GM19043 (cell line): ENCODE measurements around the gene KANSL1.

Experiments used
- ATAC-seq: cut with Tn5 transposase; IDR thresholded peaks from one replicate; pipeline ENCODE4 v1.9.1; 2021; ENCODE audit warnings: low read depth; ENCODE audit not compliant: unreplicated experiment

The KANSL1 gene

GRCh38 chr17:46086821-46087220, 106.4 kb downstream of the KANSL1 start:
- no peak for ATAC-seq

DNA sequence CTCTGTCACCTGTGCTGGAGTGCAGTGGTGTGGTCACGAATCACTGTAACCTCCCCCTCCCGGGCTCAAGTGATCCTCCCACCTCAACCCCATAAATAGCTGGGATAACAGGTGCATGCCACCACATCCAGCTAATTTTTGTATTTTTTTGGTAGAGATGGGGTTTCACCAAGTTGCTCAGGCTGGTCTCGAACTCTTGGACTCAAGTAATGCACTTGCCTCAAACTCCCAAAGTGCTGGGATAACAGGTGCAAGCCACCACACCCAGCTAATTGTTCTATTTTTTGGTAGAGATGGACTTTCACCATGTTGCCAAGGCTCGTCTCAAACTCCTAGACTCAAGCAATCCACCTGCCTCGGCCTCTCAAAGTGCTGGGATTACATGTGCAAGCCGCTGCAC, 107.7 kb downstream of the KANSL1 start:
- no peak for ATAC-seq

DNA sequence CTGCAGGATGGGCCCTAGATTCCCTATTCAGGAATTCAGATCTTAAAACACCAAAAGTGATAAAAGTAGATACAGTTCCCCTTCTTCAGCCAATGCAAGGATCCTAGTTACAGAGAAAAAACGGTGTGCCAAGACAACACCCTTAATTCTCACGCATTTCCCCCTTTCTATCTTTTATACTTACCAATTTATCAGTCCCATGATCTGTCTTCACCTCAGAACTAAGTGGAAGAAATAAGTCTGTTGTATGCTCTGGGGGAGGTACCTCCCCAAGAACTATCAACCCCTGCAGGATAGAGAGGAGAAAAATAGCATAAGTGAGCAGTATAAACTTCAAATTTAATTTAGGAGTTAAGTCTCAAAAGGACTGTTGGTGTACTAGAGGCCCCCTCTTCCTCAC, 111.0 kb downstream of the KANSL1 start:
- no peak for ATAC-seq

GRCh38 chr17:46081018-46081320, 112.3 kb downstream of the KANSL1 start:
- ATAC-seq: no peak

DNA sequence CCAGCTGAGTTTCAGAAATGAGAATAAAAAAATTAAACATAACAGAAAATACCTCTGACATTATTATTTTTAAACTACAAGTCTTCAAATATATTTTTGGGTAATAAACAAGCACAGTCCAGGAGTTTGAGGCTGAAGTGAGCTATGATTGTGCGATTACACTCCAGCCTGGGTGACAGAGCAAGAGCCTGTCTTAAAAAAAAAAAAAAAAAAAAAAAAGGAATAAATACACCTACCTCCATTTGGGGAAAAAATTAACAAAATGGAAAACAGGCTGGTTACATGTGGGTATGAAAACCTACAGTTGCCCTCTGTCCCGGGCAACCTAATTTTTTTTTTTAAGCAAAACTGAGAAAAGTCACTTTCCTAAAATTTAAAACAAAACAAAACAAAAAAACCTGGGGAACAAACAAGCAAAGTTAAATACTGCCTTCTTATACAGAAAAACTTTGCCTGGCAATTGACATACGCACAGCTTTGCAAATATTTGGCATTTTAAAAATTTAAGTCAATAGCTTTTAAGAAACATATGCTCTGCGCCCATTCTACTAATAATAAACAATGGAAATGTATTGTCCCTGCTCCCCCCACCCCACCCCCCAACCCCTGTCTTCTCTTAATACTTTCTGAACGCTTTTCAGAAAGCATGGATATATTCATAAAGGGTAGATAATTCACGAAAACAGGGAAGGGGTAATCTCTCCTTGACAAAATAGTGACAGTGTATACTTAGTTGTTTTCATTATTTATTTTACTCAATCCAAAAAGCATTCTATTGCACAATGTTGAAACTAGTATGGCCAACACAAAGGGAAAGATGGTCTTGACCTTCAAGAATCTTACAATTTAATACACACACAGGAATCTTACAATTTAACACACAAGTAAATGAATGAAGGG, 112.9 kb downstream of the KANSL1 start:
- ATAC-seq: no peak

- no peak for ATAC-seq
These were observed 114.6 kb downstream of the KANSL1 start for GRCh38 chr17:46078675-46079074.

DNA sequence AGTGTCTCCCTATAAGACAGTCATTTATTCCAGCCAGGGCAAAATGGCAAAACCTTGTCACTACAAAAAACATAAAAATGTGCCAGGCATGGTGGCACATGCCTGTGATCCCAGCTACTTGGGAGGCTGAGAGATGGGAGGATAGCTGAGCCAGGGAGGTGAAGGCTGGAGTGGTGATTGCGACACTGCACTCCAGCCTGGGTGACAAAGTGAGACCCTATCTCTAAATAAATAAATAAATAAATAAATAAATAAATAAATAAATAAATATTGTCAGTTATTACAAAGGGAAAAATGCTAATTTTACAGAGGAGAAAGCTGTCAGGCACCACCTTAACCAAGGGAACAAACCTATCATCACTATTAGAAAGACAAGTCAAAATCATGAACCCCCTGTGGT, 118.7 kb downstream of the KANSL1 start:
- no peak for ATAC-seq

DNA sequence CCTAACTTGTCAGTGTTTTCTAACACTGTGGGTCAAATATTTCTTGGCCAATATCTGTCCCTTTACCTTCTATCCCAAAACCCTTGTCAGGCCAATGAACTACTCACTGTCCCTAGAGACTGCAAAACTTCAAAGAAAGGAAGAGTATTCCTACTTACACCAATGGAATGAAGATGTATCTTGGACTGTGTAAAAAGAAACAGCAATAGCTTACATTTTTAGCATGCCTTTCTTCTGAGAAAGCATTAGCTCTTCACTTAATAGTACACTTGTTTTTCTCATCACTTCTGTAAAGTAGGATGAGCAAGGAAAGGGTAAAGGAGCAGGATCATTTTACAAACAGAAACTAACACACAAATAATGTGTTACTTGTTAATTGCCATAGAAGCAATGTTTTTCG, 120.2 kb downstream of the KANSL1 start:
- ATAC-seq: no peak

DNA sequence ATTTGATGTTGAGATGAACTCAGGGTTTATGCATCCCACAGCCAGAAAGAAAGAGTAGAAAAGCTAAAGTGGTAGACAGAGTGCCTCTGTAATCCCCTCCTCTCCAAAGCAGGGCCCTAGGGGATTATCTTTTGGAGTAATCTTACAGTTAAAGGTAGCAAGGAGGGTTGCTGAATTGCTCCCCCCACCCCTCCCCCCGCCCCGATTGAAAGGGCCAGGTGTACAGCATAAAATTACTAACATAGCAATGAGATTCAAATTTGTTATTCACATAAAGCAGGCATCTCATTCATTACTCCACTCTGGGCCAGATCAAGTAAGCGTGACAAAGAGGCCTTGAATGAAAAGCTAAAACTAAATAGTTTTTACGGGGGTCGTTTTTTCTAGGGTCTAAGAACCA, 121.4 kb downstream of the KANSL1 start:
- ATAC-seq: no peak

DNA sequence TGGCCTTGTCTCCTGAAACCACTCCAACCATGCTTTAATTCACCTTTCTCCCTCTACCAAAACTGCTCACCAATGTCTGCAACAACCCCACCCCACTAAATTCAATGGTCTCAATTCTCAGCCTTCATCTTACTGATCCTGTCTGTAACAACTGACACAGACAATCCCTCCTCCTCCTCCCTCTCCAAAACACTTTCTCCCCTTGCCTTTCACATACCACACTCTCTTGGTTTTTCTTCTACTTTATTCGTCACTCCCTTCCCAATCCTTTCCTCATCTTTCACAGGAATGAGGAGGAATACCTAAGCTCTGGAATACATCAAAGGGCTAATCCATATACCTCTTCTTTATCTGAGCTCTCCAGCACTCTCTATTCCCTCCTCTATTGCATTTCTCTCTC, 128.8 kb downstream of the KANSL1 start:
- ATAC-seq: no peak

- no peak for ATAC-seq
These were observed 130.0 kb downstream of the KANSL1 start for GRCh38 chr17:46063241-46063640.

GRCh38 chr17:46061435-46061834, 131.8 kb downstream of the KANSL1 start:
- no peak for ATAC-seq

DNA sequence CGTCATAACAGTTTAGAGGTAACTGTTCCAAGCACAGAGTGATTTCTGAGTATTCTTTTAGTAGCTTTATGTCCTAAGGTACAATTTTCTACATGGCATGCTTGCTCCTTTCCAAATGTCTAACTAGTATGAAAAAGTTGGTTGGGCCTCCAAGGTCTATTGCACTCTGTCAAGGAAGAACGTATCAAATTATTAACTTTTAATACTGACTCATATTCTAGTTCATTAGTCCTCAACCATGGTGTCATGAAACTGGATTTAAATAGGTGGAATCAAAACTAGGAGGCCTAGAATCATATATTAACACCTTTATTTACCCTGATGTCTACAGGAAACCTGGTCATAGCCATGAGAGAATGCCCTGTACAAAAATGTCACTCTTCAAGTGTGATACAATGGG, 132.8 kb downstream of the KANSL1 start:
- no peak for ATAC-seq

- no peak for ATAC-seq
These were observed 133.7 kb downstream of the KANSL1 start for GRCh38 chr17:46059486-46059885.

DNA sequence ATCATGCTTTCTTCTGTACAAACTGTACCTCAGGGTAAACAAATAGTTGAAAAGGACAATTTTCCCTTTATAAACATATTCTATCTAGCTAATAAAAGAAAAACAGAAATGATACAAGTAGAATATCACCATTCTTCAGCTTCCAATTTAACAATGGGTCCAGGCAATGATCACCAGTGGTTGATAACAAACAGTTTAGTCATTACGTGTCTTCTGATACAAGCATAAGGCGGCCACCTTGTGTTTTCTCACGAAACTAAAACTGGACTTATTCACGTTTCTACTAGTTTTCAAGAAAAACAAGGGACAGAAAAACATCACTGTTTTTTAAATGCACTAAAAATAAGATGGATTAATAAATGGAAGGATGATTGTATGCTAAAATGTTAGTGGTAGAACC, 135.9 kb downstream of the KANSL1 start:
- ATAC-seq: no peak

GRCh38 chr17:46056800-46057304, 136.4 kb downstream of the KANSL1 start:
- ATAC-seq: no peak

DNA sequence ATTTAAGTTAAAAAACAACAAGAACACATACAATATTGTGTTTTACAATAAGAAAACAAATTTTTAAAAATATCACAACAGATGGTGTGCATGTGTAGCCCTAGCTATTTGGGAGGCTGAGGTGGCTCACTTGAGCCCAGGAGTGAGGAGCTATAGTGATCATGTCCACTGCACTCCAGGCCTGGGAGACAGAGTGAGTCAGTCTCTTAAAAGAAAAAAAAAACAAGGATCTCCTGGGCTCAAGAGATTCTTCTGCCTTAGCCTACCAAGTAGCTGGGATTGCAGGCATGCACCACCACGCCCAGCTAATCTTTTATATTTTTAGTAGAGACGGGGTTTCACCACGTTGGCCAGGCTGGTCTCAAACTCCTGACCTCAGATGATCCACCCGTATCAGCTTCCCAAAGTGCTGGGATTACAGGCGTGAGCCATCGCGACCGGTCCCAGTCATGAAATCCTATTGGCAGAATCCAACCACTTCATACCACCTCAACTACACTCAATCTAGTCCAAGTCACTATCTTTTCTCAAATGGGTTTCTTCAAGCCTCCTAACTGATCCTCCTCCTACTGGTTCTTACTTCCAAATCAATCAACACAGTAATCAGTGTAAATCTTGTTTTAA, 139.2 kb downstream of the KANSL1 start:
- ATAC-seq: no peak

DNA sequence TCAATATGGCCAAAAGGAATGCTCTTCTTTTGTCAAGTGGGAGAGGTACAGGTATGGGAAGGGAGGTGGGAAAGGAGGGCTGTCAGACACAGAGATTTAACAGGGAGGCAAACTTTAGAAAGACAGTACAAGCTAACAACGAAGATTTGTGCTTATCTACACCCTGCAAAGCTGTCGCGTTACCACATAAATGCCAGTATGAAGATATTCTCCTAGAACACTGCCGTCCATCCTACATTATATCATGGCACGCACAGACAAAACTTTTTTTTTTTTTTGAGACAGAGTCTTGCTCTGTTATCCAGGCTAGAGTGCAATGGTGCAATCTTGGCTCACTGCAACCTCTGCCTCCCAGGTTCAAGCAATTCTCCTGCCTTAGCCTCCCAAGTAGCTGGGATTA, 143.6 kb downstream of the KANSL1 start:
- no peak for ATAC-seq

GRCh38 chr17:46047856-46048255, 145.4 kb downstream of the KANSL1 start:
- ATAC-seq: no peak

DNA sequence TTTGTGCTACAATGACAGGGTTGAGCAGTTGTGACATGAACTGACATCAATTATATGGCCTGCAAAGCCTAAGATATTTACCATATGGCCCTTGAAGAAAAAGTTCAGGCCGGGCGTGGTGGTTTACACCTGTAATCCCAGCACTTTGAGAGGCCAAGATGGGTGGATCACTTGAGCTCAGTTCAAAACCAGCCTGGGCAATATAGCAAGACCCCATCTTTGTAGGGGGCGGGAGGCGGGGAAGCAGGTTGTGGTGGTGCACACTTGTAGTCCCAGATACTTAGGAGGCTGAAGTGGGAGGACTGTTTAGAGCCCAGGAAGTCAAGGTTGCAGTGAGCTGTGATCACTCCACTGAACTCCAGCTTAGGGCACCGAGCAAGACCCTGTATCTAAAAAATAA, 145.8 kb downstream of the KANSL1 start:
- no peak for ATAC-seq

- no peak for ATAC-seq
These were observed 146.3 kb downstream of the KANSL1 start for GRCh38 chr17:46046957-46047356.

- no peak for ATAC-seq
These were observed 147.6 kb downstream of the KANSL1 start for GRCh38 chr17:46045639-46046038.
